ENCODE results near the gene WIZ.

DNA sequence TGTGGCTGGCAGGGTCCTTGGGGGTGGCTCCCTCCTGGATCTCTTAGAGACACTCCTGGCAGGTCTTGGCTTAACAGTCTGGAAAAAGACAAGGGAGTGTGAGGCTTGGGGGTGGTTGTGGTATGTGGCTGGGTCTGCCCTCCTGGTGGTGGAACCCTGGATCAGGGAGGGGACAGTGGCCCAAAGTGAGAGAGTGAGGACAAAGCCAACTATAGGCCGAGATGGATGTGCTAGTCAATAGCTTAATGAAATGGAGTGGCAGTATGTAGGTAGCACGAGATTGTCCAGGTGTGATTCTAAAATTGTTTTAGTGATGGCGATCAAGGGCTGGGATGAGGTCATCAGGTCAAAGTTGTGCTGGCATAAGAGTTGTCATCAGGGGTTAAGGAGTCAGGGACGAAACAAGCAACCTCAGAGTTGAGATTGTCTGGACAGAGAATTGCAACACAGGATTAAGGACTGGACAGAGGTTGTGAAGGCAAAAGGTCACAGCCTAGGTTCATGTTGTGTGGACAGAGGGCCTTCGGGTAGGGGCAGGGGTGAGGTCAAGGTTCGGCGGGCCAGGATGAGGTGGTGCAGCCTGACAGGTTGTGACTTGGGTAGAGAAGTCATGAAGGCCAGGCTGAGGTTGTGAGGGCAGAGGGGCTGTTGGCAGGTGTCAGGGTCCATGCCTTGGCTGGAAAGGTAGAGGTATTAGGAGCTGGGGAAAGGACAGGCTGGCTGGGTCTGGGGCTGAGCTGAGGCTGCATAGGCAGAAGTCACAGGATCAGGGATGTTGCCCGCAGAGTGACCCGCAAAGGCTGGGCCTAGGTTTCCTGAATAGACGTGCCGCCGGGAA, 19.1 kb upstream of the WIZ start:
- TF ChIP-seq, protein P1, sequence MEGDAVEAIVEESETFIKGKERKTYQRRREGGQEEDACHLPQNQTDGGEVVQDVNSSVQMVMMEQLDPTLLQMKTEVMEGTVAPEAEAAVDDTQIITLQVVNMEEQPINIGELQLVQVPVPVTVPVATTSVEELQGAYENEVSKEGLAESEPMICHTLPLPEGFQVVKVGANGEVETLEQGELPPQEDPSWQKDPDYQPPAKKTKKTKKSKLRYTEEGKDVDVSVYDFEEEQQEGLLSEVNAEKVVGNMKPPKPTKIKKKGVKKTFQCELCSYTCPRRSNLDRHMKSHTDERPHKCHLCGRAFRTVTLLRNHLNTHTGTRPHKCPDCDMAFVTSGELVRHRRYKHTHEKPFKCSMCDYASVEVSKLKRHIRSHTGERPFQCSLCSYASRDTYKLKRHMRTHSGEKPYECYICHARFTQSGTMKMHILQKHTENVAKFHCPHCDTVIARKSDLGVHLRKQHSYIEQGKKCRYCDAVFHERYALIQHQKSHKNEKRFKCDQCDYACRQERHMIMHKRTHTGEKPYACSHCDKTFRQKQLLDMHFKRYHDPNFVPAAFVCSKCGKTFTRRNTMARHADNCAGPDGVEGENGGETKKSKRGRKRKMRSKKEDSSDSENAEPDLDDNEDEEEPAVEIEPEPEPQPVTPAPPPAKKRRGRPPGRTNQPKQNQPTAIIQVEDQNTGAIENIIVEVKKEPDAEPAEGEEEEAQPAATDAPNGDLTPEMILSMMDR (IDR thresholded peaks at IDR 0.05), result no peak
- TF ChIP-seq EP300 (IDR thresholded peaks at IDR 0.05), result no peak
